HG03432 (cell line): ENCODE data around the gene NOS1AP.

Source experiments
- ATAC-seq: cut with Tn5 transposase; IDR thresholded peaks from one replicate; pipeline ENCODE4 v1.9.1; 2021; ENCODE audit warnings: mild to moderate bottlenecking, moderate library complexity; ENCODE audit not compliant: unreplicated experiment

The NOS1AP gene

DNA sequence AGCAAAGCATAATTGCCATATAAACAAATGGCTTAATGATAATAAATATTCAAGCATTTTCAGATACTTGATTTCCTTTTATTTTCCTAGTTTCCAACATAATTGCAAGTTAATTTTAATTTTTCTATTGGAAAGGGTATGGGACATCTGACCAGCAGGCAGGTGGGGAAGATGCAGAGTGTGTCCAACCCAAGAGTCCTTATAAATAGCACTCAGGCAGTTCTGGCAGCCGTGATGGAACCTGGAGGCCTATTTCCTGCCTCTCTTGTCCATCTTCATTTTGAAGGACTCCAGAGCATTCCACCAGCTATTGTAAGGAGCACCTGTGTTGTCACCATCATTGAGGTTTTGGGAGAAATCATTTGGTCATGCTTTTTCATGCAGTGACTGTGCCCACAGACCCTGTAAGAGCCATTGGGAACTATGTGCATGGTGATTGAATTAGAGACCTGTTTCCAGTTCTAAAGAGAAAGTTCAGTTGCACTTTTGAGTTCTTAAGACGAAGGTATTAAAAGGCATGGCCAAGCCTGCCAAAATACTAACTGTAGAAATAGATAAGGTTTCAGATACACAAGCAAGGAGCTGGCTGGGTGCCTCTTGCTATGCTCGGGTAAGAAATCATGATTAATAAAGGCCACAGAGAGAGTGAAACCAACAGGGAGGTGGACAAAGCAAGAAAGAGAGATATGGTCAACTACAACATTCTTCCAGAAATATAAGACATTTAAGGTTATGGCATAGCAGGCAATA lies 214.9 kb downstream of the NOS1AP start:
- ATAC-seq = no peak

DNA sequence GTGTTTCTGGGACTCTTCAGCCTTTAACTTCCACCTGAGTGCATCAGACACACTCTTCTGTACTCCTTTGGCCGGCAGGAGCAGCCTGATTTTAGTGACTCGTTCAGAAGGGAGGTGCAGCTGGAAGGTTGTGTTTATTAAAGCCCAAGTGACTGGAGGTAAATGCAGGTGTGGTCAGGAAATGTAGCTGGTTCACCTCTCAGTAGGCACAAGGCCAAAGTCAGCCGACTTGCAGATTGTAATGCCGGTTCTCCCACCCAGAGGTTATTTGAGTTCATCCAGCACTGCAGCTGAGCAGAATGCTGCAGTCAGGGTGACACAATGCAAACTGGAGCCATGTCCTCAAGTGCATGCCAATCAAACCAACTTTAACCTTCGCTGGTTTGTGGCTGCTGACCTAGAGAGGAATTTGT lies 215.7 kb downstream of the NOS1AP start:
- no peak for ATAC-seq

DNA sequence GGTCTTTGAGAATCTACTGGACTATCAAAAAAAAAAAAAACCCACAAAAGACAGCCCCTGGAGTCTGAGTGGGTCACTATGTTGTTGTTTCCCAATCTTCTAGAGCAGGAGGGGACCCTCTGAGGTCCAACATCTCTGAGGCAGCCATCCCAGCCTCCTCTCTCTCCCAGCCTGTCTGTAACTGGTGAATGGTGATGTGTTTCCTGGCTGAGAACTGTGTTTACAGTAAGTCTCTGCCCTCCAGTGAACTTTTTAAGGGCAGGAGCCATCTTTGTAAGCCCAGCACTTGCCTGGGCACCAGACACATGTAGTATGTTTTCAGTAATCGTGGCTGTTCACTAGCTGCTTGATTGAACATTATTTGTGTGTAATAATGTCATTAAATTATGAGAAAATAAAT lies 221.5 kb downstream of the NOS1AP start:
- no peak for ATAC-seq

DNA sequence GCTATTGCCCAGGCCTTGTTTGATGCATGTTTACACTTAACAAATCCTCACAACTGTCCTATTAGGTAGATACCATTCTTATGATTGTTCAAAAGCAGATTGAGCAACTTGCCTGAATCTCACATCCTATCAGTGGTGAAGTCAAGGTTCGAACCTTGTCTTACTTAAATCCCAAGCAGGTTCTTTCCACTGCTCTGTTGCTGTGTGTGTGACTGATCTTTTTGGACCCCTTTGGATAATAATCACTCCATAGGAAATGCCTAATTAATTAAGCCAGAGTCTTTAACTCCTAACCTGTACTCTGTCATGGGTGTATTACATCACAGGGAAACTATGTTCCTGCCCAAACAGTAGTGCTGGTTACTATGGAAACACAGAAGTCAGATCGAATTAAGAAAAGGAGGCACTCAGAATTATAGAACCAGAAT lies 222.9 kb downstream of the NOS1AP start:
- no peak for ATAC-seq

DNA sequence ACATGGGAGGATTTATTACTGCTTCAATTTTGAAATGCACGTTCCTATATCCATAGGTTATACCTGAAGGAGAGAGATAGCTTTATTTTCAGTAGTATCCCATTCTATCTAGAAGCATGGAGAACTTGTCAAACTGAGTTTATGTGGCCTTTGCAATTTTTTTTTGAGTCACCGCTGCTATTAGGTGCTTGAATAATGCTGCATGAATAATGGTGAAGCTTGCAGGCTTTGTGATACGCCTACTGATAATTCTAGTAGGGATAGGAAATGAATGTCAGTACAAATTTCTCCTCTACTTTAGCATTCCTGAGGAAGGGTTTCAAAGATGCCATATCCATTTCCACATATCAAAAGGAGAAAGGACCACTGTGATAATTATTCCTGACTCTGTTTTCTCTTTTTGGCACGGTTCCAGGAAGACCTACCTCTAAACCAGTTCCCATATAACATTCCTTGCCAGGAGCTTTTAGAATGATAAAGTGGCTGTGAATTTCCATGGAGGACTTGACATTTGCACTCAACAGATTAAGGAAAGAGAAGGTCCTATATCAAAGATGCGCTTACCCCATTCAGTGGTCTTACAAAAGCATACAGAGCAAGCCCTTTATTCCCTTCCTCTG lies 223.7 kb downstream of the NOS1AP start:
- ATAC-seq = no peak

DNA sequence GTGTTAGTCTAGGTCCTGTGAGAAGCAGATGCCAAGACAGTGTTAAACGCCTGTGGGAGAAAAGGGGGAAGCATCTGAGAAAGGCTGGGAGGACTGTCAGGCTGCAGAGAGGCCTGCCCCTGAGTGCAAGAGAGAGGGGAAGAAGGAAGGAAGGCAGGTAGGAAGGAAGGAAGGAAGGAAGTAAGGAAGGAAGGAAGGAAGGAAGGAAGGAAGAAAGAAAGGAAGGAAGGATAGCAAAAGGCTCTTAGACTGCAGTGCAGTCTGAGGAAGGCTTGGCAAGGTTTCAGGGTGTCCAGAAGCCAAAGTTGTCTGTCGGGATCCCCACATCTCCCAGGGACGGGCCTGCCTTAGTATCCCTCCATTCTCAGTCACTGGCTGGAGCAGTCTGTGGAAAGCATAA lies 224.5 kb downstream of the NOS1AP start:
- ATAC-seq = no peak

DNA sequence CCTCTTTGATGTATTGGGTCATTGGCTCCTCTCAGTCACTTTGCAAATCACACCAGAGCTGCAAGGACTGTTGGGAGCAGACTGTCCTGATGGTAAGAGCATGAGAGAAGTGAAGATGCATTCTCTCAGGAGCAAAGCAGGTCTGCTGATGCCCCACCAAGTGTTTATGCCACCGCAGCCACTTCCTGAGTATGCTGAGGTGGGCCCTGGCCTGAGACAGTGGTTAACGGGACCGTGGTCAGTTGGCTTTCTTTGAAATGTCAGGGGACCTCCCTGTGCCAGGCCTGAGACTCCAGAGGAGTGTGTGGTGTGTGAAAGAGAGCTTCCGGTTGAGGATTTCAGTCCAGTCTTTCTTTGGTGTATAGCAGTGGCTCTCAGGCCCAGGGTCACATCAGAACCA lies 227.7 kb downstream of the NOS1AP start:
- ATAC-seq = no peak

DNA sequence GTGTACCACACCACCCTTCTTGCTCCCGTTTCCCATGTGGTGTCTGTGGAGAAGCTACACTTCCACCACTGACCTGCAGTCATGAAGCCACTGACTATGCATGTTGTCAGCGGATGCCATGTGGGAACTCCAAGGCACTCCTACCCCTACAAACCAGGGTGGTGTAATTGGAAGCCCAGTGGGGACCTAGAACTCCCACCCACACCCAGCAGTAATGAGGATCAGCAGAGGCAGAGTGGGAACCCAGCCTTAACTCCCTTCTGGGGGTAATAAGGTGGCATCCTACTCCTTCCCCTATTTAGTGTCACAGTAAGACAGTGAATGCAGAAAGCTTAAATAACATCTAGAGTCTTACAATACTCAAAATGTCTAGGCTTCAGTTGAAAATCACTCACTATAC lies 228.8 kb downstream of the NOS1AP start:
- no peak for ATAC-seq

DNA sequence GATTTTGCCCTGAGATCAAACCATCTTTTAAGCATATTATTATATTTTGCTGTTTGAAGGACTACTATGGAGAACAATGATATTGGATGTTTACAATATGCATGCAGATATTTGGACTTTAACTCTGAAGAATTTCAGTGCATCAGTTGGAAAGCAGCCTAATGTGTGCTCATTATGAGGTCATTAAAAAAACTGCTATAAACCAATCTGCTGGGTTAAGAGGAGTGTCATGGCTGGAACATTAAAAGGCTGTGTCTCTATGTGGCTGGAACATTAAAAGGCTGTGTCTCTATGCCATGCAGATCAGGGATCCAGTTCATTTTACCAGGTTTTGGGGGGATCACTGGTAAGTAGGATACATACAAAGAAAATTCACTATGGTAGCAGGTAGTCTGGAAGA lies 229.5 kb downstream of the NOS1AP start:
- no peak for ATAC-seq

DNA sequence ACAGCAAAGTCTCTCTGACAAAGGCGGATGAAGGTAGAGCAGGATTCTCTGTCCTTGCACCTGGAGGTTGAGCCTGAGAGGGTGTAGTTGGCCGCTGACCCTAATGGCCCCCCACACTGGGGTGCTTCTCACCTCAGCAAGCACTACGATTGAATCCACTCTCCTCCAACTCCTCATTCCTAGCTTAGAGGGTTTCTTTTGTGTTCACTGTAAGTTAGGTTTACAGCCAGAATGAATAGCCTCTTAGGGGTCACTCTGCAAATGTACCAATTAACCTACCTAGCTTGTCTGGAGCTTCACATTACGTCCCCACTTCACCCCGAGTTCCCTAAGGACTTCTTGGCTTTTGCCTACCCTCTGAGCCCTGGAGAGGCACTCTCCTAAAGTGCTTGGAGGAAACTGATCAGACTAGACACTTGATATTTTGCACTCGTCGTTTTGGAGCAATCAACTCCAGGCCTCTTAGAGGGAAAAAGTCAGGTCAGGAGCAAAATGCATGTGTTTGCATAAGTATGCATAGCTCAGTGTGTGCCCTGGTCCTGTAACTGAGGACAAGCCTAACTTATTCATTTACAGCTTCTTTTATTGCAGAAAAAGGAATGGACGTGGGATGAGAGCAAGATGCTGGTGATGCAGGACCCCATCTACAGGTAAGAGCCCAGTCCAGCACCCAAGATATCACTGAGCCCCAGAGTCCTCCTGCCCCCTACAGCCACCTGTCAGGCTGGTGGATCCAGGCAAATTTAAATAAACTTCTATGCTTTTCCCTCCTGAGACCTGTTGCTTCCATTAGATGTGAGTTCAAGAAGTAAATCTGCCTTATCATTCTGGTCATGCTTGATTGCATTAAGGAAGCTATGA lies 230.8 kb downstream of the NOS1AP start:
- no peak for ATAC-seq

DNA sequence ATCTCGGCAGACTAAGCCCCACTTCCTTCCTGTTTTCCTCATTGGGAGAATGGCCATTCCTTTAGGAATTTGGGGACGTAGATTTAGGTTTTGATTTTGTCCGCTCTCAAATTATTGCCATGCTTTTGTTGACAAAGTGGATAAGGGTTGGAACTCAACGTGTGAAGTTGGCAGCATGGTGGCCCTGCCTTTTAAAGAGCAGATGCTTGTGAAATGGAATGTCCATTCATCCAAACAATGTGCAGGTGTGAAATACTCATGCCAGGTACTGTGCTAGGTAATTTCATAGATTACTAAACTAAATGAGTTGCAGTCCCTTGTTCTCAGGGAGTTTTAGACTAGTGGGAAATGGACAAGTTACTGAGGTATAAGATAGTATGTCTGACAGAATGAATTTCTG lies 232.2 kb downstream of the NOS1AP start:
- no peak for ATAC-seq

DNA sequence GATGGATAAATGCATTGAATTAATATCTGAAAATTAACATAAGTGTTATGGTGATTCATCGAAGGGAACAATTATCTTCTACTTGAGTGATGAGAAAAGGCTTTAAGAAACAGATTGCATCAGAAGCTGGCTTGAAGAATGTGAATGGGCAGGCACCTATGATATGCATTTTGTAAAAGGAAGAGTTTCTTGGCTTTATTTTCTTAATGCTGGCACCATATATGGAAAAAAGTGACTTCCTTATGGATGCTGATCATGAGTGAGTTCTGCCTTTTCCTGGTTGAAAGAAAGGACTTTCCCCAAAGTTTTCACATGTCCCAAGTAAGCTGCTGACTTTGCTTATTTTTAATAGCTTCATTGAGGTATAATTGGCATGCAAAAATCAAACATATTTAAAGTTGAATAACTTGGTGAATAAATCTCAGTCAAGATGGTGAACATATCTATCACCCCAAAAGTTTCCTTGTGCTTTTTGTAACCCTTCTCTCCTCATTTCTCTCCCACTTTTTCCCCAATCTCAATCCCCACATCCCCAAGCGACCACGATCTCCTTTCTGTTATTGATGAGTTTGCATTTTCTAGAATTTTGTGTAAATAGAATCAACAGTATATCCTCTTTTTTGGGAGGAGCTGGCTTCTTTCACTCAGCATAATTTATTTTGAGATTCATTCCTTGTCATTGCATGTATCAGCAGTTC lies 233.0 kb downstream of the NOS1AP start:
- ATAC-seq = no peak

DNA sequence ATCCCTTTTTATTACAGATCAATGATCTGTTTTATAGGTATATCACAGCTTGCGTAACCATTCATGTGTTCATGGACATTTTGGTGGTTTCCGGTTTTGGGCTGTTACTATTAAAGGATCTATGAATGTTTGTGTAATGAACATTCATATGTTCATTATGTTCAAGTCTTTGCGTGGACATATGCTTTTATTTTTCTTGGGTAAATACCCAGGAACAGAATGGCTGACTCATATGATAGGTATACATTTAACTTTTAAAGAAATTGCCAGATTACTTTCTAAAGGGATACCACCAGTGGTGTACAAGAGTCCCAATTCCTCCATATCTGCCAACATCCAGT lies 233.5 kb downstream of the NOS1AP start:
- ATAC-seq = no peak

DNA sequence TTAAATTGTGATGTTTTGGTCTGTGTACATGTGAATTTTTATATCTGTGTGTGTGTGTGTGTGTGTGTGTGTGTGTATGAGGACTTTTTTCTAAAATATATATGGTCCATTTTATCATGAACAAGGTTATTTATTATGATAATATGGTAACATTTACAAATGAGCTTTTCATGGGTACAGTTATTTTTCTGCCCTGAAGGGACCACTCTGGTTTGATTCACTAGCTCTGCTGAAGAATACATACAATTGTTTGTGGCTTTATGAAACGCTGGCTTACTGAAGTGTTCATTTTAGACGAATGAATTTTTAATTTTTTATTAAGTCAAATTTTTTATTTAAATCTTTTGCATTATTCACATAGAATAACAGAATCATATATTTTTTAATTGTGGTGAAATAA lies 235.2 kb downstream of the NOS1AP start:
- ATAC-seq = no peak

DNA sequence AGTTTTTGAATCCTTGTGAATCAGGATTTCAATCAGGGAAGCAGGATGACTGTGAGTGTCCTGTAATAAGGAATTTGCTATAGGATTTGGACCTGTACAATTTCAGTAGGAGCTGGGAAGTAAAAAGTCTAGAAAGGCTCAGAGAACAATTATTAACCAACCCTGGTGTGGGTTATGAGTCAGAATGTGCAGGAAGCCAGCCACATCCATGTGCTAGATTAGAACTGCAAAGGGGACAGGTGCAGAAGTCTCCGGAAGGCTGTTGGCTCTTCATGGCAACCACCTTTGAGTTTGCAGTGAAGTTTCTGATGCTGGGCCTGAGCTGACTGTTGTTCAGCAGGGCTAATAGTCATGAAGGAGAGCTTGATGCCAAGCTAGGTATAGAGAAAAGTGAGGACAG lies 236.5 kb downstream of the NOS1AP start:
- no peak for ATAC-seq

DNA sequence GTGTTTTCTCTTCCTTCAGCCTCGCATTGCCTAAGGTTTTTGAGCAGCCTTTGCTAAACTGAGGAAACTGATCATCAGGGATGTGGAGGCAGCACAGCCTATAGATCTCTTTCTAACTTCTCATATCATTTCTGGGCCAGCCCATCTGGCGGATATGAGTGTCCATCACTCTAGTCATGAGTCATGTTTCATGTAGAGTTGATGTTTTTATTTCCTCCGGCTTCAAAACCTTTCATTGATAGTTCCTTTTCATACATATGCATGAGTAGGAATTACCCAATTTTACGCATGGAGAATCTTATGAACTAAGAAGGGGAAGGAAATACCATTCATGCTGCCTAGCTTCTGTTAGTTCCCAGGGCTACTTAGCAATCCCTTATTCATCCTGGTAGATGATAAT lies 240.8 kb downstream of the NOS1AP start:
- ATAC-seq = no peak

DNA sequence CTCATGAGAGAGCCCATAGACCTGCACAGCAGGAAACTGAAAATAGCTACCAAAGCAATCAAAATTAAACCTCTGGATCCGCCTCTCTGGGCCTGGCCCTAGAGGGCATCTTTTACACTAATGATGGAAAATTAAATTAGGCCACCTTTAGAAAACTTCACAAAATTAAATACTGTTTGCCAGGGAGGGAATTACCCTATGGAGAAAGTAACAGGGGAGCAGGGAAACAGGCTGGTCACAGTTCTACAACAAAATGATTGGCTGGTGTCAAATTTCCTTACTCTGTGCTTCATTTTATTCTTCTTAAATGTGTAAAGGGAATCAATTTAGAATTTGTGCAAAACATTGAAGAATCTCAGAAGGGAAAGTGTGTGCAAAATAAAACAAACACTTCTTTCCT lies 244.7 kb downstream of the NOS1AP start:
- no peak for ATAC-seq

DNA sequence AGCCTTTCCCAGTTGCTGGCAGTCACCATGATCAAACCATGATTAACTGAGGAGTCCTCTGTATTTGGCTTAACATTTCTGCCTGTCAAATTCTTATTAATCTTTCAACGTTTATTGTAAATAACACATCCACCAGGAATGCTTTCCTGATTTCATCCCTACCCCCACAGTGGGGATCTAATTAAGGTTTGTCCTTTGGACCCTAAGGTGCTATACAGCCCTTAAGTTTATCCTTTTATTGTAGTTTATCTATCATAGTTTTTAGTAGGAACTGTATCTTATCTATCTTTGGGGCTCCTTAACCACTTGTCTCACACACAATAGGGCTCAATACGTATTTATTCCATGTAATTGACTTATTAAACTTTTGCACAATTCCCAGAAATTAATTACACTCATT lies 246.2 kb downstream of the NOS1AP start:
- ATAC-seq = no peak

DNA sequence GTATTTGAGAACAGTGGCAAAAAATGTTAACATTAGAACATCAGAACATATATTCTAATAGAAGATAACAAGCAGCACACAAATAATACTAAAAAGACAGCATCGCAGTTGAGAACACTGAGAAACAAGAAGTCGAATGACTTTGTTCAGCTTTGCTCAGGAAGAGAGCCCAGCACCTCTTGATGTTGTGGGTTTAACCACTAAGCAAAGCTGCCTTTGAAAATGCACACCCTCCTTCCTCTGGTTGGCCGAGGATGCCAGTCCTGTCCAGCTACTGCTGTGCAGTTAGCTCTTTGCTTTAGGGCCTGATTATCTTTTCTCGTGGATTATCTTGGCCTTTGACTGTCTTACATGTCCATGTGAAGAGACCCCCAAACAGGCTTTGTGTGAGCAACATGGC lies 246.7 kb downstream of the NOS1AP start:
- ATAC-seq = no peak

DNA sequence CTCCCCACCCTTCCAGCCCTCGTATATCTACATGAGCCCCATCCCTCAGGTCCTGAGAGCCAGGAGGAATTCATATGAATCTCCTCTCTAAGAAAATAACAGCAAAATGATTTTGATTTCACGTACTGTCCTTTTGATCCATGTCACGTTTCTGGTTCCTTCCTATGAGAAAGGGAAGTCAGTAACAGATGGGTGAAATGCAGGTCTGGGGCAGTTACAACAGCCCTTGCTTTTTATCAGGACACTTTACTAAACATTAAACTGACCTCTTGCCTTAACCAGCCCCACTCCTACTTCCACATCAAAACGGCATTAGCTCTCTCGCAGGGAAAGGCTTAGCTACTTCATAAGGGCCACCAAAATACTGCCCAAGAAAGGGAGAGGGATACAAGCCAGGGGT lies 248.1 kb downstream of the NOS1AP start:
- ATAC-seq = no peak

DNA sequence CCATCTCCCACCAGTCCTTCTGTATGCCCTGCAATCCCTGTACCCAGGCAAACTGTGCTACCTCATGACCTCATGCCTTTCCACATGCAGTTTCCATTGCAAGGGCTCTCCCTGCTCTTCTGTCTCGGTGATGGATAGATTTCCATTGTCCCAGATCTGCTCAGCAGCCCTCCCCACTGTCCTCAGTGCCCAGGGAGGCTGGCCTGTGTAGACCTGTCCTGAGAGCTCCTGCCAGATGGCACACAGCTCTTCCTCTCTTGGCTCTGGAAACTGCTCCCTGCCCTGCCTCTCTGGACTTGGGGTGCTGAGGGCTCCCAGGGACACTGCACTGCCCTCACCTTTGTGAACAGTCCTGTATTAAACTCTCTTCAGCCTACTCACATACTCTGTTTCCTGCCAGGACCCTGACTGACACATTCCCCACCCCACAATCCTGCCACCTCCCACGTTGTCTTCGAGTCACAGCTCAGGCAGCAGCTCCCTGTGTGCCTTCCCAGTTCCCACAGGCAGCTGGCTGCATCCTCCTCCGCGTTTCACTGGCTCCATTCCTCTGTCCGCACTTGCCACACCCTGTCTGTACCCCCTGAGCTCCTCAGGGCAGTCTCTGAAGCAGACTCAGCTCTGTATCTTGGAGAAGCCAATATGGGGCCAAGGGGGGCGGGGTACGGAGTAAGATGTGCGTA lies 250.1 kb downstream of the NOS1AP start:
- ATAC-seq = no peak
